Measurements from ENCODE around the gene BMP7.

DNA sequence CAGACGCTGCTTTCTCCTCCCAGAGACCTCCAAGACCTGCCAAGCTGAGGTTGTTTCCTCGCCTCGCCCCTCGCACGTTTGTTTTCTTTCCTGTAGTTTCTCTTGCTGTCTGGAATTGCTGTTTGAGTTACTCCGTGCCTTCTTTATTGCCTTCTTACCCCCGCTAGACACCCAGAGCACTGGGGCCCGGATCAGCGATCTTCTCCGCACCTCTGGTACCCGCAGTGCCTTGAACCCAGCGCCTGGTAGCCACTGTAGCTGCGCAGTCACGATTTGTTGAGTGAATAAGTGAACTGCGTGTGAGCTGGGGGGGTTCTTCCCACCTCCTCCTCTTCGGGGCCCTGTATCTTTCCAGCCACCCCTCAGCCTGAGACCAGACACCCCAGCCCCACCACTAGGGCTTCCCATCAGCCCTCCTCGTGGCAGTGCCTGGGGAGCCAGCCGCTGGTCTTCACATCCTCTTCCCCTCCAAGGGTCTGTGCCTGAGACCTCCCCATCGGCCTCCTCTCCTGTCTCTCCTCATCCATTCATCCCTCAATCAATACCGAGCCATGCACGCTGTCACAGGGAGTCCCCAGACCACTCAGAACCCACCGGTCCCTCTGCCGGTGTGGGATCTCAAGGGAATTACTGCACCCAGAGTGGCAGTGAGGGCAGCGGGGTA is 849 bp upstream of the BMP7 start:
- TF ChIP-seq GABPA (IDR thresholded peaks at IDR 0.05; ENCODE audit: borderline replicate concordance, insufficient read depth, low read length) (no peak), CREB1 (IDR thresholded peaks at IDR 0.05) (no peak), POLR2A (IDR thresholded peaks at IDR 0.05; ENCODE audit: control extremely low read depth in 1 of 2, low read depth in 2 of 2, low read length in 2 of 2) (no peak), RNF2 (IDR thresholded peaks at IDR 0.05; ENCODE audit: borderline replicate concordance, low read depth, low read length, missing control alignments, poor library complexity, severe bottlenecking) (no peak), CHD2 (IDR thresholded peaks at IDR 0.05; ENCODE audit: low read length) (no peak), EP300 (IDR thresholded peaks at IDR 0.05; ENCODE audit: borderline replicate concordance in 1 of 2, low read depth in 2 of 2, low read length in 2 of 2) (no peak)
- TF ChIP-seq, protein P1, sequence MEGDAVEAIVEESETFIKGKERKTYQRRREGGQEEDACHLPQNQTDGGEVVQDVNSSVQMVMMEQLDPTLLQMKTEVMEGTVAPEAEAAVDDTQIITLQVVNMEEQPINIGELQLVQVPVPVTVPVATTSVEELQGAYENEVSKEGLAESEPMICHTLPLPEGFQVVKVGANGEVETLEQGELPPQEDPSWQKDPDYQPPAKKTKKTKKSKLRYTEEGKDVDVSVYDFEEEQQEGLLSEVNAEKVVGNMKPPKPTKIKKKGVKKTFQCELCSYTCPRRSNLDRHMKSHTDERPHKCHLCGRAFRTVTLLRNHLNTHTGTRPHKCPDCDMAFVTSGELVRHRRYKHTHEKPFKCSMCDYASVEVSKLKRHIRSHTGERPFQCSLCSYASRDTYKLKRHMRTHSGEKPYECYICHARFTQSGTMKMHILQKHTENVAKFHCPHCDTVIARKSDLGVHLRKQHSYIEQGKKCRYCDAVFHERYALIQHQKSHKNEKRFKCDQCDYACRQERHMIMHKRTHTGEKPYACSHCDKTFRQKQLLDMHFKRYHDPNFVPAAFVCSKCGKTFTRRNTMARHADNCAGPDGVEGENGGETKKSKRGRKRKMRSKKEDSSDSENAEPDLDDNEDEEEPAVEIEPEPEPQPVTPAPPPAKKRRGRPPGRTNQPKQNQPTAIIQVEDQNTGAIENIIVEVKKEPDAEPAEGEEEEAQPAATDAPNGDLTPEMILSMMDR (IDR thresholded peaks at IDR 0.05; ENCODE audit: control extremely low read depth in 1 of 3, insufficient read depth in 1 of 3, low read depth in 1 of 3, low read length in 3 of 3), result no peak

All from H1 (cell line).